Urinary bladder (tissue), 4 donors: ENCODE measurements around the gene LTA. TPM values are rescaled to one million over a fixed set of nuclear protein-coding genes. Genes with fewer than 3 reads are reported as not detected.

Experiments
- DNase-seq: peaks from one replicate; pipeline ENCODE4 v3.0.0-alpha.2; 2015; ENCODE audit errors: extremely low spot score
- H3K27ac ChIP-seq: one replicate; pipeline ENCODE4 v1.5.1; 2013; ENCODE audit warnings: low read depth, mild to moderate bottlenecking, moderate library complexity
- H3K36me3 ChIP-seq: one replicate; pipeline ENCODE4 v1.6.1; 2013; ENCODE audit warnings: mild to moderate bottlenecking, moderate library complexity; ENCODE audit not compliant: insufficient read depth
- H3K4me1 ChIP-seq: one replicate; pipeline ENCODE4 v1.6.1; 2013; ENCODE audit warnings: mild to moderate bottlenecking, moderate library complexity; ENCODE audit not compliant: insufficient read depth
- H3K4me3 ChIP-seq: one replicate; pipeline ENCODE4 v1.5.1; 2013; ENCODE audit warnings: low read depth, low read length
- WGBS: extraction: QIAGEN DNeasy Blood & Tissue Kit; methylation state at CpG from one replicate; pipeline ENCODE4 v1.1.7; 2013; 5-methylcytosine and 5-hydroxymethylcytosine counted together
- polyA plus RNA-seq: library from polyadenylated mRNA; stranded (reverse); fragments of 200-250 nt; gene quantifications from one replicate; pipeline ENCODE4 v1.2.3, GENCODE V29; 2013
- total RNA-seq: library from RNA; depleted of rRNA; stranded (reverse); fragments of >200 nt; gene quantifications from one replicate; pipeline ENCODE4 v1.2.3, GENCODE V29; 2014
- donor health status: healthy with polysubstance abuse.
- donor health status: healthy.

LTA gene
- total and polyA plus RNA-seq, 2 donors: 0.06 TPM; not detected in 1

- Histone ChIP-seq H3K36me3 (peaks cover 11% of the 10 kb centered on the region), H3K4me3 (no peak overlapping the region), H3K27ac (no peak overlapping the region), H3K4me1 (no peaks in the 10 kb centered on the region)
- DNase-seq: no peak
- 88% methylated on average over 24 of the region's 24 CpGs for WGBS
Measured at GRCh38 chr6:31534521-31535040, 37.5 kb upstream of the LTA start.

DNA sequence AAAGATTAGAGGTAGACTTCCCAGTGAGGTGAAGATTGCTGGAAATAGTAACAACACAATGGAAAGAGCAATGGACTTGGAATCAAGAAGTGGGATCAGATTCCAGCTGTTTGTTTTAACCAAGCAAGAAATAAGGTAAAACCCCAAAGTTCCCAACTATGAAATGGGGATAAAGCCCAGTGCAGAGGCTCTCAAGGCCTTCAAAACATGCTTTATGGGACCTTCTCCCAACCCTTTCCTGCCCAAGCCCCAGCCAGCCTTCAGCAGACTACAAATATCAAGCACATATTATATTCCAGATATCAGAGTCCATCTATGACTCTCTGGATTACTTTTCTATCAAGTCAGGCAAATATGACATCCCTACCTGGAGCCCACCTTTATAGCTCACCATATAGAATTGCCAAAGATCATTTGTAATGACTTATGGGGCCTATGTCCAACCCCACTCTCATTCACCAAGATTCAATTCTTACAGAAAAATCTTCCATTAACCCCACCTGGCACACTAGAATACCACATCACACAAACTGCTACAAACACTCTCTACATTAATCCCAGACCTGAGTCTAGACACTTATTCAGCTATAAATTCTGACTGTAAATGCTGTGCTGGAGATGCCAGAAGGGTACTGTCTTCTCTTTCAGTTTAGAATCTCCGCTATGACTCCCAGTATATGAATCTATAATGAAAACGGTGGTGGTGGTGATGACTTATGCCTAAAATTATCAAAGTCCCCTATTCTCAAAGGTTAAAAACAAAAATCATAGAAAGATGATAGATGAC is 36.4 kb upstream of the LTA start:
- Histone ChIP-seq H3K27ac (no peak overlapping the region), H3K36me3 (peaks cover 11% of the 10 kb centered on the region), H3K4me1 (no peaks in the 10 kb centered on the region), H3K4me3 (no peak overlapping the region)
- DNase-seq: no peak
- 39% methylated on average over 2 of the region's 2 CpGs for WGBS

- Histone ChIP-seq H3K27ac (no peak overlapping the region), H3K4me3 (no peak overlapping the region), H3K36me3 (peaks cover 10% of the 10 kb centered on the region), H3K4me1 (no peaks in the 10 kb centered on the region)
- DNase-seq: no peak
- WGBS: 60% methylated on average over 6 of the region's 6 CpGs
Measured at GRCh38 chr6:31538805-31539400, 33.2 kb upstream of the LTA start.

GRCh38 chr6:31540640-31541039 is 31.4 kb upstream of the LTA start:
- 10% methylated on average over 4 of the region's 4 CpGs for WGBS
- H3K4me1 ChIP-seq: no peaks in the 10 kb centered on the region
- peak overlapping the region; percentile 70 for H3K4me3 ChIP-seq
- peaks cover 4% of the 10 kb centered on the region for H3K36me3 ChIP-seq
- DNase-seq: no peak
- peak overlapping the region; percentile 98 for H3K27ac ChIP-seq

- H3K4me3 ChIP-seq: peak overlapping the region; percentile 70
- no peaks in the 10 kb centered on the region for H3K36me3 ChIP-seq
- no peaks in the 10 kb centered on the region for H3K4me1 ChIP-seq
- WGBS: under 1% methylated on average over 21 of the region's 21 CpGs
- DNase-seq: no peak
- H3K27ac ChIP-seq: peak overlapping the region; percentile 98
Measured at GRCh38 chr6:31541059-31541657, 30.9 kb upstream of the LTA start.

GRCh38 chr6:31541658-31542521 is 30.2 kb upstream of the LTA start, which contains the start of gene DDX39B:
TSS of gene DDX39B (minus strand) at chr6:31542003. CDS start at chr6:31540532, 1,471 bp downstream.
- WGBS: under 1% methylated on average over 43 of the region's 43 CpGs
- no peaks in the 10 kb centered on the region for H3K36me3 ChIP-seq
- peak within 1 kb of the TSS; percentile 70 for H3K4me3 ChIP-seq
- DNase-seq: peak; percentile 96
- H3K4me1 ChIP-seq: no peaks in the 10 kb centered on the region
- H3K27ac ChIP-seq: peak within 1 kb of the TSS; percentile 98

DNA sequence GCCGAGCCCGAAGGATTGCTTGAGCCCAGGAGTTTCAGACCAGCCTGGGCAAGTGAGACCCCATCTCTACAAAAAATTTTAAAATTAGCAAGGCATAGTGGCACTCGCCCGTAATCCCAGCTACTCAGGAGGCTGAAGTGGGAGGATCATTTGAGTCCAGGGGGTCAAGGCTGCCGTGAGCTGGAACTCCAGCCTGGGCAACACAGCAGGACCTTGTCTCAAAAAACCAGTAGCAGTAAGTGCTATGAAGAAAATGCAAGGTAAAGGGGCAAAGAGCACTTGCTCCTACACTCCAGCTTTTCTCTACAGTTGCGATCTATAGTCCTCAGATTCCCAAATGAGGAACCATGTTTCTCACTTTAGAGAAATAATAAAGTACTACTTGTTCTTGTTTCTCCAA is 28.4 kb upstream of the LTA start:
- H3K36me3 ChIP-seq: no peaks in the 10 kb centered on the region
- 94% methylated on average over 6 of the region's 6 CpGs for WGBS
- H3K4me1 ChIP-seq: peaks cover 2% of the 10 kb centered on the region
- H3K4me3 ChIP-seq: no peak overlapping the region
- no peak overlapping the region for H3K27ac ChIP-seq
- DNase-seq: no peak

GRCh38 chr6:31544676-31545075 is 27.4 kb upstream of the LTA start:
- Histone ChIP-seq H3K4me1 (peaks cover 2% of the 10 kb centered on the region), H3K27ac (no peak overlapping the region), H3K4me3 (no peak overlapping the region), H3K36me3 (no peaks in the 10 kb centered on the region)
- WGBS: 72% methylated on average over 2 of the region's 2 CpGs
- DNase-seq: no peak

DNA sequence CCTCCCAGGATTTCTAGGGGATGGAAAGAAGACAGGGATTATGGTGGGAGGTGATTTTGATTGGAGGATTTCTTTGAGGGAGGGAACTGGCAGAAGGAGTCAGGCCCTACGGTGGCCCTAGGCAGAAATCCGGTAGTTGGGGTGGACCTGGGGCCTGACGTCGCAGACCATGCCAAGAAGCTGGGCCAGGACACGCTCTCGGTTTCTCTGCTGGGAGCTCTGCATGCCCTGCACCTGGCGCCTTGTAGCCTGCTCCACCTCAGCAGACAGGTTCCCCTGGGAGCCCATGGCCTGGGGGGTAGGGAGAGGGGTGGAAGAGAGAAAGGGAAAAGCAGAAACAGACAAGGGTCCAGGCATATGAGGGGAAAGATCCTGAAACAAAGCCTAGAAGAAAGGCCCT is 26.8 kb upstream of the LTA start:
- H3K4me3 ChIP-seq: no peak overlapping the region
- WGBS: 79% methylated on average over 7 of the region's 7 CpGs
- DNase-seq: no peak
- H3K36me3 ChIP-seq: no peaks in the 10 kb centered on the region
- no peak overlapping the region for H3K27ac ChIP-seq
- peaks cover 2% of the 10 kb centered on the region for H3K4me1 ChIP-seq

DNA sequence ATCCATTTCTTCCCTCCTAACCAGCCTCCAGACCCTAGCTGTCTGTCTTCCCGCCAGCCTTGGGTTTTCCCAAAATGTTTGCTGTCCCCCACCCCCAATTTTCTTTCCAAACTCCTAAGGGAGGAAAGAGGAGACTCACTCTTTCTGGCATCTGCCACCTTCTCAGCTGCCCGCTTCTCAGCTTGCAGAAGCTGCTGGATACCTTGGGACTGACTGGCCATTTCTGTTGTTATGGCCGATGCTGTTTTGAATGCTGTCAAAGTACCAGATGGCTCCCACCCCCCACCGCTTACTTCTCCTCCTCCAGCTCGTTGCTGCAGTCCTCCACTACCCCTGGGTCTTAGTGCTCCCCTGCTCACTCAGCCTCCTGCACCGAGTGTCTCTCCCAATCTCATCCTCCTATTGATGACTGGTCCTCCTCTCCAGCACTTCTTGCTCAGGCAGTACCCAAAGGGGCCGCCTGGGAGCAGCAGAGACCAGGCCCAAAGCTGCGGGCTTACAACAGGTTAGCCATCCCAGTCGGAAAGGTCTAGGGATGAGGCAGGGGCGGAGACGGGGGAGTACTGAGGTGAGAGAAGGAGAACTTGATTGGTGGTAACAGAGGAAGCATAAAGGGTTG is 25.6 kb upstream of the LTA start, which contains the start of gene ATP6V1G2:
Gene ATP6V1G2, minus strand, starts transcription at position 270 of the 619 bp plus-strand sequence. Its CDS starts 49 bp downstream, at position 221.
- Histone ChIP-seq H3K27ac (peak within 1 kb of the TSS; percentile 53), H3K4me1 (peaks cover 2% of the 10 kb centered on the region), H3K36me3 (no peaks in the 10 kb centered on the region), H3K4me3 (peak within 1 kb of the TSS; percentile 29)
- peak; percentile 84 for DNase-seq
- 4% methylated on average over 11 of the region's 11 CpGs for WGBS

GRCh38 chr6:31546958-31547726 is 24.9 kb upstream of the LTA start, which contains the start of gene NFKBIL1:
TSS of gene NFKBIL1 (plus strand) at chr6:31547608. CDS start at chr6:31547695, 87 bp downstream.
- peak; percentile 92 for DNase-seq
- peak within 1 kb of the TSS; percentile 29 for H3K4me3 ChIP-seq
- H3K36me3 ChIP-seq: no peaks in the 10 kb centered on the region
- H3K27ac ChIP-seq: peak within 1 kb of the TSS; percentile 53
- under 1% methylated on average over 25 of the region's 25 CpGs for WGBS
- peaks cover 2% of the 10 kb centered on the region for H3K4me1 ChIP-seq
